HCT116 (cell line): Measurements from ENCODE around the gene CDH4. TPM values are rescaled to one million over a fixed set of nuclear protein-coding genes. Genes with fewer than 3 reads are reported as not detected.

Experiments used
- ATAC-seq: fragments of 200-7000 bp; cut with Tn5 transposase; 2 replicates; pipeline ENCODE4 v1.9.1; 2020; ENCODE audit warnings: mild to moderate bottlenecking, moderate library complexity
- BruUV-seq: library from RNA; stranded (reverse); fragments of 400-500 nt; replicated peaks from 2 replicates; lab custom pipeline; 2021; lab: Mats Ljungman, UMichigan
- CTCF ChIA-PET: fragments of 300-600 bp; sonication (Branson Sonifier 250); formaldehyde crosslinking; loops from one replicate; lab custom pipeline; 2021; ENCODE audit warnings: antibody characterized with exemption; lab: Charles Lee
- POLR2A ChIA-PET: fragments of 300-600, 350-600 bp; sonication (Branson Sonifier 250); formaldehyde crosslinking; loops from one replicate; lab custom pipeline; 2021; ENCODE audit warnings: antibody characterized with exemption; lab: Charles Lee
- RAD21 ChIA-PET, 2 experiments: fragments of 300-600 bp; sonication (Branson Sonifier 250); formaldehyde crosslinking; loops; one replicate each; lab custom pipeline; 2023; ENCODE audit warnings: low total read pairs in 2 of 2; ENCODE audit not compliant: uncharacterized antibody in 2 of 2, unreplicated experiment in 2 of 2, low non-redundant PET in 1 of 2; lab: Charles Lee
- DNase-seq: peaks from one replicate; pipeline ENCODE4 v3.0.0-alpha.2; 2010; ENCODE audit warnings: low read depth, low spot score
- H2AFZ ChIP-seq: fragments of 200-600 bp; shearing (Covaris generic), sonication (generic); 2 replicates; pipeline ENCODE4 v1.6.1; 2017; ENCODE audit warnings: low read depth, mixed run types, mixed read lengths, antibody characterized with exemption, low read length; ENCODE audit not compliant: poor library complexity, severe bottlenecking
- H3K27ac ChIP-seq: 2 replicates; pipeline ENCODE4 v1.5.1; 2012; ENCODE audit warnings: low read depth, low read length
- H3K27me3 ChIP-seq: fragments of 200-600 bp; sonication (generic); 2 replicates; pipeline ENCODE4 v1.6.1; 2016; ENCODE audit warnings: mixed run types, low read length, mixed read lengths; ENCODE audit not compliant: insufficient read depth
- H3K36me3 ChIP-seq, 2 experiments: fragments of 200-500 bp in 1 of 2; fragments of 200-600 bp in 1 of 2; sonication (Bioruptor generic) in 1 of 2; sonication (generic) in 1 of 2; 2 replicates each; pipeline versions ENCODE4 v1.5.1 to v1.6.1; 2014 to 2016; ENCODE audit warnings: low read length in 2 of 2, inconsistent platforms in 1 of 2, mixed read lengths in 1 of 2, mixed run types in 1 of 2; ENCODE audit not compliant: insufficient read depth in 2 of 2, control insufficient read depth in 1 of 2
- H3K4me1 ChIP-seq, 2 experiments: fragments of 200-600 bp in 1 of 2; sonication (generic) in 1 of 2; 2 replicates each; pipeline versions ENCODE4 v1.5.1 to v1.6.1; 2012 to 2017; ENCODE audit warnings: low read length in 2 of 2, inconsistent platforms in 1 of 2, mild to moderate bottlenecking in 1 of 2, mixed read lengths in 1 of 2, mixed run types in 1 of 2, moderate library complexity in 1 of 2; ENCODE audit not compliant: insufficient read depth in 2 of 2, control insufficient read depth in 1 of 2
- H3K4me2 ChIP-seq: fragments of 200-600 bp; sonication (generic); 2 replicates; pipeline ENCODE4 v1.6.1; 2017; ENCODE audit warnings: mixed run types, low read length, mixed read lengths
- H3K4me3 ChIP-seq, 2 experiments: fragments of 200-600 bp in 1 of 2; sonication (generic) in 1 of 2; replicated peaks in 1 of 2; 2 replicates each; pipeline ENCODE4 v1.5.1; 2011 to 2016; ENCODE audit warnings: low read length in 2 of 2, control low read depth in 1 of 2, low read depth in 1 of 2, mild to moderate bottlenecking in 1 of 2, mixed read lengths in 1 of 2, mixed run types in 1 of 2
- H3K79me2 ChIP-seq: fragments of 200-600 bp; sonication (generic); 2 replicates; pipeline ENCODE4 v1.6.1; 2017; ENCODE audit warnings: mild to moderate bottlenecking, mixed run types, low read length, moderate library complexity, mixed read lengths; ENCODE audit not compliant: insufficient read depth
- H3K9ac ChIP-seq: fragments of 200-600 bp; sonication (generic); 2 replicates; pipeline ENCODE4 v1.6.1; 2016; ENCODE audit warnings: low read length, mixed read lengths
- H3K9me2 ChIP-seq: fragments of 200-600 bp; sonication (generic), shearing (Covaris generic); 2 replicates; pipeline ENCODE4 v1.6.1; 2017; ENCODE audit warnings: mixed run types, mild to moderate bottlenecking, moderate library complexity; ENCODE audit not compliant: insufficient read depth
- H3K9me3 ChIP-seq, 2 experiments: fragments of 200-500 bp in 1 of 2; fragments of 200-600 bp in 1 of 2; sonication (Bioruptor generic) in 1 of 2; sonication (generic) in 1 of 2; 2 replicates each; pipeline ENCODE4 v1.6.1; 2014 to 2017; ENCODE audit warnings: low read length in 2 of 2, mixed read lengths in 2 of 2, inconsistent platforms in 1 of 2, low read depth in 1 of 2, mild to moderate bottlenecking in 1 of 2, mixed run types in 1 of 2, moderate library complexity in 1 of 2; ENCODE audit not compliant: control insufficient read depth in 1 of 2, insufficient read depth in 1 of 2
- H4K20me1 ChIP-seq: fragments of 200-600 bp; sonication (generic), shearing (Covaris generic); 2 replicates; pipeline ENCODE4 v1.6.1; 2017; ENCODE audit warnings: mixed run types, mild to moderate bottlenecking, moderate library complexity; ENCODE audit not compliant: insufficient read depth
- CBX3 ChIP-seq: IDR thresholded peaks from 2 replicates; pipeline ENCODE4 v1.6.1; 2012; ENCODE audit warnings: low read depth
- EGR1 ChIP-seq: IDR thresholded peaks from 2 replicates; pipeline ENCODE4 v1.6.1; 2012; ENCODE audit warnings: low read depth
- ELF1 ChIP-seq: IDR thresholded peaks from 2 replicates; pipeline ENCODE4 v1.6.1; 2012; ENCODE audit warnings: low read depth, borderline replicate concordance
- JUND ChIP-seq: IDR thresholded peaks from 2 replicates; pipeline ENCODE4 v1.6.1; 2012
- POLR2AphosphoS5 ChIP-seq: IDR thresholded peaks from 2 replicates; pipeline ENCODE4 v1.6.1; 2011; ENCODE audit warnings: mild to moderate bottlenecking, low read depth, low read length, moderate library complexity
- RAD21 ChIP-seq: IDR thresholded peaks from 2 replicates; pipeline ENCODE4 v1.6.1; 2012; ENCODE audit warnings: low read depth, mild to moderate bottlenecking
- SIN3A ChIP-seq: IDR thresholded peaks from 2 replicates; pipeline ENCODE4 v1.6.1; 2012; ENCODE audit warnings: low read depth
- SRF ChIP-seq: IDR thresholded peaks from 2 replicates; pipeline ENCODE4 v1.6.1; 2012; ENCODE audit warnings: low read depth
- TCF7L2 ChIP-seq: IDR thresholded peaks from 2 replicates; pipeline ENCODE4 v1.7.0; 2011; ENCODE audit warnings: borderline replicate concordance, inconsistent platforms; ENCODE audit not compliant: insufficient read depth, insufficient read length; ENCODE audit errors: extremely low read depth
- ZFX ChIP-seq: fragments of 450-650 bp; IDR thresholded peaks from 2 replicates; pipeline ENCODE4 v1.6.1; 2017
- ZNF274 ChIP-seq: fragments of 200-500 bp; sonication (Bioruptor generic); IDR thresholded peaks from 2 replicates; pipeline ENCODE4 v1.6.1; 2014; ENCODE audit warnings: mild to moderate bottlenecking, low read depth, low read length, inconsistent platforms
- intact Hi-C: fragments of 100-400 bp; cut with micrococcal nuclease; formaldehyde crosslinking; loops from 2 replicates; pipeline ENCODE4 v1.10.0; 2022
- total RNA-seq: library from RNA; stranded (reverse); gene quantifications from one replicate; pipeline ENCODE4 v1.2.1, GENCODE V29; 2021; ENCODE audit not compliant: unreplicated experiment
- TF ChIP-seq, protein P1 (sequence below): IDR thresholded peaks from 2 replicates; pipeline ENCODE4 v1.6.1; 2011; ENCODE audit warnings: mild to moderate bottlenecking, low read length, moderate library complexity; ENCODE audit not compliant: insufficient replicate concordance; ENCODE audit errors: extremely low read depth
- TF ChIP-seq, protein P2 (sequence below): IDR thresholded peaks from 2 replicates; pipeline ENCODE4 v1.6.1; 2012; ENCODE audit warnings: low read depth
- TF ChIP-seq, protein P3 (sequence below): IDR thresholded peaks from 2 replicates; pipeline ENCODE4 v1.6.1; 2012
- TF ChIP-seq, protein P4 (sequence below): IDR thresholded peaks from 2 replicates; pipeline ENCODE4 v1.6.1; 2012

The CDH4 gene
- total RNA-seq, 1 experiment from 2014 or later, result not detected

DNA sequence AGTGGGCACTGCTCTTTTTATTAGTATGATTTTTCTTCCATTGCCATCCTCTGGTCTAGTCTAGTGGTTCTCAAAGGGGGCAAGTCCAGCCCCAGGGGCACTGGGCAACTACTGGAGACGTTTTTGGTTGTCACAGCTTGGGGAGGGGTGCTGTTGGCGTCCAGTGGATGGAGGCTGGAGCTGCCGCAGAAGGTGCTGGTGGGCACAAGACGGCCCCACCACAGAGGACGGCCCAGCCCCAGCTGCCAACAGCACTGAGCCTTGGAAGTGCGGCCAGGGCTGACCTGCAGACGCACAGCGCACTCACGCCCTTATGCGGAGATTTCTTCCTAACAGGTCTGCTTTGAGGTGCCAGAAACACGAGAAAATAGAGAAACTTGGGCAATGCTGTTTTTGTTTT, 40.3 kb downstream of the CDH4 start:
- H4K20me1 ChIP-seq, result no peaks in the 10 kb centered on the region
- no peak overlapping the region for H2AFZ ChIP-seq
- DNase-seq, result no peak
- H3K9me2 ChIP-seq, result no peaks in the 10 kb centered on the region
- H3K4me1 ChIP-seq, result no peaks in the 10 kb centered on the region
- H3K9me3 ChIP-seq, result peaks cover 5 to 25% of the 10 kb centered on the region in 2 experiments; a peak in 2 of 4 replicates
- TF ChIP-seq, protein P1, sequence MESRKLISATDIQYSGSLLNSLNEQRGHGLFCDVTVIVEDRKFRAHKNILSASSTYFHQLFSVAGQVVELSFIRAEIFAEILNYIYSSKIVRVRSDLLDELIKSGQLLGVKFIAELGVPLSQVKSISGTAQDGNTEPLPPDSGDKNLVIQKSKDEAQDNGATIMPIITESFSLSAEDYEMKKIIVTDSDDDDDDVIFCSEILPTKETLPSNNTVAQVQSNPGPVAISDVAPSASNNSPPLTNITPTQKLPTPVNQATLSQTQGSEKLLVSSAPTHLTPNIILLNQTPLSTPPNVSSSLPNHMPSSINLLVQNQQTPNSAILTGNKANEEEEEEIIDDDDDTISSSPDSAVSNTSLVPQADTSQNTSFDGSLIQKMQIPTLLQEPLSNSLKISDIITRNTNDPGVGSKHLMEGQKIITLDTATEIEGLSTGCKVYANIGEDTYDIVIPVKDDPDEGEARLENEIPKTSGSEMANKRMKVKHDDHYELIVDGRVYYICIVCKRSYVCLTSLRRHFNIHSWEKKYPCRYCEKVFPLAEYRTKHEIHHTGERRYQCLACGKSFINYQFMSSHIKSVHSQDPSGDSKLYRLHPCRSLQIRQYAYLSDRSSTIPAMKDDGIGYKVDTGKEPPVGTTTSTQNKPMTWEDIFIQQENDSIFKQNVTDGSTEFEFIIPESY, result no peak
- TF ChIP-seq ZFX (no peak), RAD21 (no peak), ELF1 (no peak), EGR1 (no peak), SIN3A (no peak), SRF (no peak), TCF7L2 (no peak), JUND (no peak), CBX3 (no peak), ZNF274 (no peak), POLR2AphosphoS5 (no peak)
- TF ChIP-seq, protein P2, sequence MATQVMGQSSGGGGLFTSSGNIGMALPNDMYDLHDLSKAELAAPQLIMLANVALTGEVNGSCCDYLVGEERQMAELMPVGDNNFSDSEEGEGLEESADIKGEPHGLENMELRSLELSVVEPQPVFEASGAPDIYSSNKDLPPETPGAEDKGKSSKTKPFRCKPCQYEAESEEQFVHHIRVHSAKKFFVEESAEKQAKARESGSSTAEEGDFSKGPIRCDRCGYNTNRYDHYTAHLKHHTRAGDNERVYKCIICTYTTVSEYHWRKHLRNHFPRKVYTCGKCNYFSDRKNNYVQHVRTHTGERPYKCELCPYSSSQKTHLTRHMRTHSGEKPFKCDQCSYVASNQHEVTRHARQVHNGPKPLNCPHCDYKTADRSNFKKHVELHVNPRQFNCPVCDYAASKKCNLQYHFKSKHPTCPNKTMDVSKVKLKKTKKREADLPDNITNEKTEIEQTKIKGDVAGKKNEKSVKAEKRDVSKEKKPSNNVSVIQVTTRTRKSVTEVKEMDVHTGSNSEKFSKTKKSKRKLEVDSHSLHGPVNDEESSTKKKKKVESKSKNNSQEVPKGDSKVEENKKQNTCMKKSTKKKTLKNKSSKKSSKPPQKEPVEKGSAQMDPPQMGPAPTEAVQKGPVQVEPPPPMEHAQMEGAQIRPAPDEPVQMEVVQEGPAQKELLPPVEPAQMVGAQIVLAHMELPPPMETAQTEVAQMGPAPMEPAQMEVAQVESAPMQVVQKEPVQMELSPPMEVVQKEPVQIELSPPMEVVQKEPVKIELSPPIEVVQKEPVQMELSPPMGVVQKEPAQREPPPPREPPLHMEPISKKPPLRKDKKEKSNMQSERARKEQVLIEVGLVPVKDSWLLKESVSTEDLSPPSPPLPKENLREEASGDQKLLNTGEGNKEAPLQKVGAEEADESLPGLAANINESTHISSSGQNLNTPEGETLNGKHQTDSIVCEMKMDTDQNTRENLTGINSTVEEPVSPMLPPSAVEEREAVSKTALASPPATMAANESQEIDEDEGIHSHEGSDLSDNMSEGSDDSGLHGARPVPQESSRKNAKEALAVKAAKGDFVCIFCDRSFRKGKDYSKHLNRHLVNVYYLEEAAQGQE, result no peak
- TF ChIP-seq, protein P3, sequence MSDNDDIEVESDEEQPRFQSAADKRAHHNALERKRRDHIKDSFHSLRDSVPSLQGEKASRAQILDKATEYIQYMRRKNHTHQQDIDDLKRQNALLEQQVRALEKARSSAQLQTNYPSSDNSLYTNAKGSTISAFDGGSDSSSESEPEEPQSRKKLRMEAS, result no peak
- TF ChIP-seq, protein P4, sequence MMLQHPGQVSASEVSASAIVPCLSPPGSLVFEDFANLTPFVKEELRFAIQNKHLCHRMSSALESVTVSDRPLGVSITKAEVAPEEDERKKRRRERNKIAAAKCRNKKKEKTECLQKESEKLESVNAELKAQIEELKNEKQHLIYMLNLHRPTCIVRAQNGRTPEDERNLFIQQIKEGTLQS, result no peak
- CTCF ChIA-PET, result no interaction called here
- no peaks in the 10 kb centered on the region for H3K36me3 ChIP-seq
- H3K27ac ChIP-seq, result no peak overlapping the region
- intact Hi-C loops, result no loop called here
- POLR2A ChIA-PET, result no interaction called here
- H3K4me3 ChIP-seq, result no peak overlapping the region
- H3K27me3 ChIP-seq, result no peaks in the 10 kb centered on the region
- no peak overlapping the region for H3K9ac ChIP-seq
- H3K4me2 ChIP-seq, result no peak overlapping the region
- BruUV-seq, result no TSS peak
- RAD21 ChIA-PET, result no interaction called here
- no peak for ATAC-seq
- no peaks in the 10 kb centered on the region for H3K79me2 ChIP-seq
